Endothelial cell of umbilical vein (primary cell): ENCODE data around the gene MT3. TPM values are rescaled to one million over a fixed set of nuclear protein-coding genes. Genes with fewer than 3 reads are reported as not detected.

Experiments
- BruUV-seq: library from RNA; stranded (reverse); fragments of 400-500 nt; replicated peaks from 2 replicates; lab custom pipeline; 2021; lab: Mats Ljungman, UMichigan
- CTCF ChIA-PET: fragments of 300-600, 350-600 bp; sonication (Branson Sonifier 250); formaldehyde crosslinking; loops from one replicate; lab custom pipeline; 2021; ENCODE audit warnings: antibody characterized with exemption, inconsistent platforms; lab: Charles Lee
- POLR2A ChIA-PET: fragments of 300-600, 350-600 bp; sonication (Branson Sonifier 250); formaldehyde crosslinking; loops from one replicate; lab custom pipeline; 2021; ENCODE audit warnings: antibody characterized with exemption, inconsistent platforms; lab: Charles Lee
- DNase-seq: peaks from one replicate; pipeline ENCODE4 v3.0.0-alpha.2; 2011; ENCODE audit warnings: low read depth, low spot score
- FAIRE-seq: peaks from 2 replicates; lab custom pipeline; 2011; peaks lifted over from hg19 to GRCh38; lab: Jason Lieb, UNC
- H2AFZ ChIP-seq: 2 replicates; pipeline ENCODE4 v1.6.0; 2012; ENCODE audit warnings: low read depth, low read length, control low read depth, inconsistent platforms
- H3K27ac ChIP-seq: 2 replicates; pipeline ENCODE4 v1.5.1; 2011; ENCODE audit warnings: low read depth, mild to moderate bottlenecking, control low read depth, low read length, moderate library complexity; ENCODE audit not compliant: insufficient read depth
- H3K27me3 ChIP-seq, 2 experiments: 2 replicates each; pipeline versions ENCODE4 v1.6.0 to v1.6.1; 2011; ENCODE audit warnings: low read length in 2 of 2, mixed read lengths in 1 of 2; ENCODE audit not compliant: control insufficient read depth in 2 of 2, insufficient read depth in 2 of 2
- H3K36me3 ChIP-seq, 2 experiments: 2 replicates in 1 of 2; 3 replicates in 1 of 2; pipeline ENCODE4 v1.5.1; 2011; ENCODE audit warnings: low read length in 2 of 2, mild to moderate bottlenecking in 1 of 2, moderate library complexity in 1 of 2; ENCODE audit not compliant: control insufficient read depth in 2 of 2, insufficient read depth in 2 of 2; ENCODE audit errors: extremely low read depth in 1 of 2
- H3K4me1 ChIP-seq: 3 replicates; pipeline ENCODE4 v1.5.1; 2011; ENCODE audit warnings: mild to moderate bottlenecking, low read length; ENCODE audit not compliant: control insufficient read depth, insufficient read depth; ENCODE audit errors: extremely low read depth
- H3K4me2 ChIP-seq: 2 replicates; pipeline ENCODE4 v1.6.1; 2011; ENCODE audit warnings: low read length, control low read depth, mixed read lengths; ENCODE audit not compliant: insufficient read depth
- H3K4me3 ChIP-seq, 3 experiments: fragments of 200-600 bp in 1 of 3; sonication (generic), shearing (Covaris generic) in 1 of 3; replicated peaks in 1 of 3; 2 replicates each; pipeline ENCODE4 v1.5.1; 2011 to 2016; ENCODE audit warnings: control low read depth in 3 of 3, low read length in 3 of 3, mild to moderate bottlenecking in 2 of 3, inconsistent platforms in 1 of 3, low read depth in 1 of 3, moderate library complexity in 1 of 3; ENCODE audit not compliant: insufficient read depth in 1 of 3
- H3K79me2 ChIP-seq: 2 replicates; pipeline ENCODE4 v1.6.0; 2012; ENCODE audit warnings: low read length, inconsistent platforms; ENCODE audit not compliant: control insufficient read depth, insufficient read depth
- H3K9ac ChIP-seq: replicated peaks from 2 replicates; pipeline ENCODE3; 2011; ENCODE audit warnings: low read length, control low read depth; ENCODE audit not compliant: insufficient read depth; ENCODE audit errors: extremely low read depth
- H3K9me1 ChIP-seq: replicated peaks from 3 replicates; pipeline ENCODE4 v1.6.0; 2011; ENCODE audit warnings: mild to moderate bottlenecking, low read length; ENCODE audit not compliant: control insufficient read depth, insufficient read depth; ENCODE audit errors: extremely low read depth
- H3K9me3 ChIP-seq: replicated peaks from 2 replicates; pipeline ENCODE4 v1.5.1; 2012; ENCODE audit warnings: low read length, inconsistent platforms; ENCODE audit not compliant: control insufficient read depth, insufficient read depth
- H4K20me1 ChIP-seq: replicated peaks from 2 replicates; pipeline ENCODE3; 2011; ENCODE audit warnings: mild to moderate bottlenecking, low read length; ENCODE audit not compliant: control insufficient read depth, insufficient read depth; ENCODE audit errors: extremely low read depth
- CTCF ChIP-seq, 2 donors: IDR thresholded peaks; 1 replicate in 1 of 2; 2 replicates in 1 of 2; pipeline ENCODE4 v1.5.1; 2011; ENCODE audit warnings: low read length in 2 of 2, mild to moderate bottlenecking in 2 of 2, moderate library complexity in 2 of 2, control low read depth in 1 of 2, inconsistent platforms in 1 of 2, low read depth in 1 of 2; ENCODE audit not compliant: insufficient read depth in 1 of 2; ENCODE audit errors: extremely low read depth in 1 of 2
- EZH2 ChIP-seq: IDR thresholded peaks from 2 replicates; pipeline ENCODE4 v1.6.1; 2012; ENCODE audit warnings: borderline replicate concordance, low read depth, mild to moderate bottlenecking, moderate library complexity, low read length, inconsistent platforms; ENCODE audit not compliant: severe bottlenecking
- FOS ChIP-seq: IDR thresholded peaks from 2 replicates; pipeline ENCODE4 v1.6.1; 2011; ENCODE audit warnings: mild to moderate bottlenecking, low read length, moderate library complexity, borderline replicate concordance; ENCODE audit not compliant: insufficient read depth
- JUN ChIP-seq: IDR thresholded peaks from 2 replicates; pipeline ENCODE4 v1.6.1; 2011; ENCODE audit warnings: borderline replicate concordance, low read depth; ENCODE audit not compliant: insufficient read length, insufficient read depth
- MAX ChIP-seq: IDR thresholded peaks from 2 replicates; pipeline ENCODE4 v1.6.1; 2011; ENCODE audit not compliant: insufficient read depth, insufficient read length
- MYC ChIP-seq: IDR thresholded peaks from one replicate; pipeline ENCODE4 v1.6.1; 2011; ENCODE audit warnings: mild to moderate bottlenecking, low read depth, low read length
- POLR2A ChIP-seq: IDR thresholded peaks from 2 replicates; pipeline ENCODE4 v1.6.1; 2012; ENCODE audit warnings: low read depth, mild to moderate bottlenecking, control low read depth, low read length
- dilution Hi-C: fragments of 300-500 bp; cut with MboI; formaldehyde crosslinking; loops from one replicate; pipeline ENCODE4 v1.15.0; 2019; ENCODE audit warnings: low sequenced_read_pairs; ENCODE audit not compliant: extremely low pct_ligation_motif_present
- intact Hi-C: fragments of 100-400 bp; cut with micrococcal nuclease; formaldehyde crosslinking; loops from one replicate; pipeline ENCODE4 v1.10.0; 2022
- polyA plus RNA-seq, 4 experiments: library from polyadenylated mRNA; depleted of rRNA in 3 of 4; stranded (reverse) in 3 of 4; unstranded in 1 of 4; fragments of >200 nt; gene quantifications; 2 replicates each; pipeline versions ENCODE4 v1.2.1 to v1.2.3, GENCODE V29; 2011 to 2012; ENCODE audit warnings: missing spikeins in 1 of 4
- total RNA-seq: library from RNA; stranded (reverse); gene quantifications from 2 replicates; pipeline ENCODE4 v1.2.3, GENCODE V29; 2021

The MT3 gene
- total and polyA plus RNA-seq, 2 donors (not counting 3 experiments of a cell fraction or from before 2014, with no cell fraction given), result not detected

- no peaks in the 10 kb centered on the region for H4K20me1 ChIP-seq
- no peak overlapping the region for H2AFZ ChIP-seq
- H3K9ac ChIP-seq, result no peak overlapping the region
- H3K27ac ChIP-seq, result no peak overlapping the region
- dilution Hi-C loops, result no loop called here
- no TSS peak for BruUV-seq
- H3K4me3 ChIP-seq, result no peak overlapping the region
- H3K9me3 ChIP-seq, result no peaks in the 10 kb centered on the region
- intact Hi-C loops, result no loop called here
- peaks cover 4% of the 10 kb centered on the region for H3K4me1 ChIP-seq
- H3K27me3 ChIP-seq, result peaks cover 12 to 15% of the 10 kb centered on the region in 2 experiments
- DNase-seq, result no peak
- ChIA-PET CTCF (interaction anchor here (0.6 to 2.7 kb wide), 6 partner anchors 9 to 406 kb away, joined by 3 to 10 read pairs (median 4); no protein-coding TSS in a partner anchor), POLR2A (no interaction called here)
- H3K4me2 ChIP-seq, result no peak overlapping the region
- H3K9me1 ChIP-seq, result no peaks in the 10 kb centered on the region
- TF ChIP-seq POLR2A (no peak), MAX (no peak), FOS (no peak), EZH2 (no peak), MYC (no peak)
- no peaks in the 10 kb centered on the region for H3K79me2 ChIP-seq
- FAIRE-seq, result no peak
- no peaks in the 10 kb centered on the region for H3K36me3 ChIP-seq
Observed at GRCh38 chr16:56551796-56552738, 37.3 kb upstream of the MT3 start.

- ChIA-PET POLR2A (no interaction called here), CTCF (no interaction called here)
- Histone ChIP-seq H3K4me2 (no peak overlapping the region), H3K27me3 (peaks cover 18% of the 10 kb centered on the region in 2 experiments), H4K20me1 (no peaks in the 10 kb centered on the region), H3K36me3 (no peaks in the 10 kb centered on the region), H3K4me3 (no peak overlapping the region), H3K79me2 (no peaks in the 10 kb centered on the region), H2AFZ (no peak overlapping the region), H3K9me3 (no peaks in the 10 kb centered on the region), H3K4me1 (no peaks in the 10 kb centered on the region), H3K9me1 (no peaks in the 10 kb centered on the region), H3K9ac (no peak overlapping the region), H3K27ac (no peak overlapping the region)
- no TSS peak for BruUV-seq
- no peak for FAIRE-seq
- intact Hi-C loops (no loop called here), dilution Hi-C loops (no loop called here)
- no peak for DNase-seq
- TF ChIP-seq MYC, result no peak
- no peak for TF ChIP-seq JUN
- no peak for TF ChIP-seq EZH2
- TF ChIP-seq MAX, result no peak
- no peak for TF ChIP-seq POLR2A
- no peak for TF ChIP-seq FOS
- no peak for TF ChIP-seq CTCF (IDR thresholded peaks at IDR 0.05; ENCODE audit: extremely low read depth in 1 of 2, insufficient read depth in 1 of 2, low read depth in 1 of 2, low read length in 2 of 2)
Observed at GRCh38 chr16:56554441-56554840, 34.9 kb upstream of the MT3 start.
